Endothelial cell of hepatic sinusoid (primary cell): ENCODE results near the gene SURF1.
"Not testable (repeated sequence)": the region's sequence is repeated elsewhere in the genome, so short reads cannot be mapped to it uniquely, and the experiment has no call there.

ENCODE experiments used
- in situ Hi-C: cut with HindIII; loops from 2 replicates; pipeline ENCODE4 v1.10.0; 2017; ENCODE audit warnings: low sequenced_read_pairs

SURF1 gene

GRCh38 chr9:133346021-133346785, 10.1 kb downstream of the SURF1 start:
- in situ Hi-C loops: no loop called here

- in situ Hi-C loops: no loop called here
These were observed 10.7 kb downstream of the SURF1 start for GRCh38 chr9:133345596-133345995.

GRCh38 chr9:133344979-133345378, 11.3 kb downstream of the SURF1 start:
- in situ Hi-C loops: no loop called here

GRCh38 chr9:133344071-133344470, 12.2 kb downstream of the SURF1 start:
- in situ Hi-C loops: no loop called here

- in situ Hi-C loops: no loop called here
These were observed 13.7 kb downstream of the SURF1 start for GRCh38 chr9:133342570-133342969.

- in situ Hi-C loops: no loop called here
These were observed 14.2 kb downstream of the SURF1 start for GRCh38 chr9:133342069-133342406.

- in situ Hi-C loops: no loop called here
These were observed 14.8 kb downstream of the SURF1 start for GRCh38 chr9:133341369-133342068.

- in situ Hi-C loops: no loop called here
These were observed 15.4 kb downstream of the SURF1 start for GRCh38 chr9:133340916-133341315.

GRCh38 chr9:133340256-133340655, 16.0 kb downstream of the SURF1 start:
- in situ Hi-C loops: no loop called here

- in situ Hi-C loops: no loop called here
These were observed 16.6 kb downstream of the SURF1 start for GRCh38 chr9:133339641-133340040.

GRCh38 chr9:133335924-133336811, 20.1 kb downstream of the SURF1 start, which contains the start of gene SURF6:
TSS of gene SURF6 (minus strand) at chr9:133336188. CDS start at chr9:133336132, 56 bp downstream.
- in situ Hi-C loops: no loop called here

- in situ Hi-C loops: not testable (repeated sequence)
These were observed 21.4 kb downstream of the SURF1 start for GRCh38 chr9:133334888-133335287.

- in situ Hi-C loops: no loop called here
These were observed 22.1 kb downstream of the SURF1 start for GRCh38 chr9:133334161-133334560.

- in situ Hi-C loops: no loop called here
These were observed 22.7 kb downstream of the SURF1 start for GRCh38 chr9:133333566-133333965.

- in situ Hi-C loops: no loop called here
These were observed 23.3 kb downstream of the SURF1 start for GRCh38 chr9:133333011-133333410.

GRCh38 chr9:133332381-133332730, 23.9 kb downstream of the SURF1 start:
- in situ Hi-C loops: no loop called here

GRCh38 chr9:133331641-133332380, 24.5 kb downstream of the SURF1 start:
- in situ Hi-C loops: no loop called here

- in situ Hi-C loops: no loop called here
These were observed 25.1 kb downstream of the SURF1 start for GRCh38 chr9:133331221-133331620.

- in situ Hi-C loops: not testable (repeated sequence)
These were observed 26.8 kb downstream of the SURF1 start for GRCh38 chr9:133329306-133330156.
